Erythroblast (primary cell): ENCODE data around the gene SSUH2.

Experiments
- DNase-seq, 2 experiments: peaks; one replicate each; lab custom pipeline; 2025; lab: John Stamatoyannopoulos, UW
- GATA1 ChIP-seq: IDR thresholded peaks from 2 replicates; pipeline ENCODE4 v1.6.1; 2011; ENCODE audit warnings: low read depth, mild to moderate bottlenecking, control low read depth, low read length, moderate library complexity
- POLR2A ChIP-seq: IDR thresholded peaks from 2 replicates; pipeline ENCODE4 v1.6.1; 2011; ENCODE audit warnings: mild to moderate bottlenecking, low read length

The SSUH2 gene

GRCh38 chr3:8621872-8622271 lies 22.7 kb downstream of the SSUH2 start:
- no peak for DNase-seq
- TF ChIP-seq GATA1: no peak
- TF ChIP-seq POLR2A: no peak

GRCh38 chr3:8621141-8621540 lies 23.5 kb downstream of the SSUH2 start:
- TF ChIP-seq GATA1: no peak
- TF ChIP-seq POLR2A: no peak
- no peak for DNase-seq

GRCh38 chr3:8619548-8619947 lies 25.1 kb downstream of the SSUH2 start:
- DNase-seq: no peak
- TF ChIP-seq GATA1 (no peak), POLR2A (no peak)

GRCh38 chr3:8618950-8619349 lies 25.6 kb downstream of the SSUH2 start:
- DNase-seq: no peak
- no peak for TF ChIP-seq GATA1
- TF ChIP-seq POLR2A: no peak

- TF ChIP-seq GATA1 (no peak), POLR2A (no peak)
- DNase-seq: no peak
These were observed 26.7 kb downstream of the SSUH2 start for GRCh38 chr3:8617921-8618320.

- TF ChIP-seq GATA1 (no peak), POLR2A (no peak)
- no peak for DNase-seq
These were observed 33.6 kb downstream of the SSUH2 start for GRCh38 chr3:8610951-8611350.

GRCh38 chr3:8608791-8609467 lies 35.7 kb downstream of the SSUH2 start:
- TF ChIP-seq GATA1: no peak
- no peak for TF ChIP-seq POLR2A
- no peak for DNase-seq

- DNase-seq: no peak
- no peak for TF ChIP-seq POLR2A
- TF ChIP-seq GATA1: no peak
These were observed 36.4 kb downstream of the SSUH2 start for GRCh38 chr3:8608041-8608790.

- DNase-seq: peak; percentile 6 to 11
- TF ChIP-seq POLR2A (no peak), GATA1 (no peak)
These were observed 37.2 kb downstream of the SSUH2 start for GRCh38 chr3:8607234-8608040.

GRCh38 chr3:8606701-8607231 lies 37.8 kb downstream of the SSUH2 start:
- no peak for DNase-seq
- TF ChIP-seq GATA1 (no peak), POLR2A (no peak)

- DNase-seq: no peak
- no peak for TF ChIP-seq GATA1
These were observed 39.6 kb downstream of the SSUH2 start for GRCh38 chr3:8604988-8605387.

GRCh38 chr3:8604006-8604405 lies 40.6 kb downstream of the SSUH2 start:
- DNase-seq: no peak
- no peak for TF ChIP-seq GATA1
- no peak for TF ChIP-seq POLR2A

- no peak for DNase-seq
- TF ChIP-seq POLR2A (no peak), GATA1 (no peak)
These were observed 41.4 kb downstream of the SSUH2 start for GRCh38 chr3:8603115-8603710.

- TF ChIP-seq POLR2A (no peak), GATA1 (no peak)
- no peak for DNase-seq
These were observed 44.1 kb downstream of the SSUH2 start for GRCh38 chr3:8600457-8600856.
